NCI-H2171 treated with DMSO at 0.1 percent for 48 hours (cell line): ENCODE measurements around the gene CACTIN.

Experiments used
- DNase-seq: peaks from one replicate; lab custom pipeline; 2025; lab: John Stamatoyannopoulos, UW

Gene CACTIN

GRCh38 chr19:3627351-3627723 lies 747 bp upstream of the CACTIN start:
- no peak for DNase-seq

GRCh38 chr19:3625996-3626472 lies 556 bp downstream of the CACTIN start:
- DNase-seq: no peak

GRCh38 chr19:3623716-3624115 lies 2.9 kb downstream of the CACTIN start:
- no peak for DNase-seq

- DNase-seq: no peak
Measured at GRCh38 chr19:3622224-3622623, 4.4 kb downstream of the CACTIN start.

GRCh38 chr19:3621689-3622088 lies 4.9 kb downstream of the CACTIN start:
- DNase-seq: no peak

GRCh38 chr19:3620817-3621547 lies 5.6 kb downstream of the CACTIN start:
- DNase-seq: no peak

GRCh38 chr19:3620145-3620816 lies 6.3 kb downstream of the CACTIN start:
- DNase-seq: no peak

- DNase-seq: no peak
Measured at GRCh38 chr19:3619631-3620012, 7.0 kb downstream of the CACTIN start.

- no peak for DNase-seq
Measured at GRCh38 chr19:3618811-3619630, 7.6 kb downstream of the CACTIN start.

- no peak for DNase-seq
Measured at GRCh38 chr19:3618144-3618810, 8.3 kb downstream of the CACTIN start.

- no peak for DNase-seq
Measured at GRCh38 chr19:3617463-3617862, 9.1 kb downstream of the CACTIN start.

- DNase-seq: no peak
Measured at GRCh38 chr19:3615524-3616135, 11.0 kb downstream of the CACTIN start.

GRCh38 chr19:3614858-3615505 lies 11.6 kb downstream of the CACTIN start:
- no peak for DNase-seq

GRCh38 chr19:3613818-3614661 lies 12.6 kb downstream of the CACTIN start:
- DNase-seq: no peak

- DNase-seq: no peak
Measured at GRCh38 chr19:3612901-3613741, 13.5 kb downstream of the CACTIN start.

GRCh38 chr19:3612330-3612729 lies 14.3 kb downstream of the CACTIN start:
- no peak for DNase-seq

- no peak for DNase-seq
Measured at GRCh38 chr19:3611841-3612240, 14.7 kb downstream of the CACTIN start.

- DNase-seq: no peak
Measured at GRCh38 chr19:3610745-3611717, 15.6 kb downstream of the CACTIN start.
